ENCODE measurements around the gene FGFBP2.
"Not testable (repeated sequence)": the region's sequence is repeated elsewhere in the genome, so short reads cannot be mapped to it uniquely, and the experiment has no call there.

FGFBP2 gene

DNA sequence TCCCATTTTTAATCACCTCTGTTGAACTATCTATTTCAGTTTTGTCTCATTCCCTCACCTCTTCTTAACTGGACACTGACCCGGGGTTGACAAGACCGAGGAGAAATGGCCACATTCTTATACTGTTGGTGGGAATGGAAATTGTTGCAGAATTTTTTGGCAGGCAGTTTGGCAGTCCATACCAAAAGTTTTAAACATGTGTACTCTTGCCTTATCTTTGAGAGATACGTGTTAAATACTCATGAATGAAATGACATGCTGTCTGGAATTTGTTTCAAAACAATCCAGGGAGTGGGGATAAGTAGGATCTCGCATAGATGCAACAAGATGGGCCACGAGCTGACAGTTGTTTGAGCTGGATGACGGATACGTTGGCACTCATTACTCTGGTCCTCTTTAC, 36.5 kb downstream of the FGFBP2 start:
- no peak for DNase-seq

DNA sequence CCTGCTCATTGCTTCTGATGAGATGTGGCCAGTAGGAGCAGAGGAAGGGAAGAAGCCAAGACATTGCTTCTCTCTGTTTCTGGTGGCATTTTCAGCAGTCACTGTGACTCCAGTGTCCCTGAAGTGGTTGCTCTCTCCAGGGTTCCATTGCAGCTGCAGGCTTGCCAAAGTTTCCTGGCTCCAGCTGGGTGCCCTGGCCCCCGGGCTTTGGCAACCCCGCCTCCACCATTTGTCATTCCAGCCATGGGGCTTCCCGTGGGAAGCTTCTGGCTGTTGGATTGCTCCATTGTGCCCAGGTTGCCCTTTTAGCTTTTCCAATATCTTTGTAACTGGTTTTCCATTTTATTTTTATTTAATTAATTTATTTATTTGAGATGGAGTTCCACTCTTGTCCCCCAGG, 37.1 kb downstream of the FGFBP2 start:
- DNase-seq = no peak

DNA sequence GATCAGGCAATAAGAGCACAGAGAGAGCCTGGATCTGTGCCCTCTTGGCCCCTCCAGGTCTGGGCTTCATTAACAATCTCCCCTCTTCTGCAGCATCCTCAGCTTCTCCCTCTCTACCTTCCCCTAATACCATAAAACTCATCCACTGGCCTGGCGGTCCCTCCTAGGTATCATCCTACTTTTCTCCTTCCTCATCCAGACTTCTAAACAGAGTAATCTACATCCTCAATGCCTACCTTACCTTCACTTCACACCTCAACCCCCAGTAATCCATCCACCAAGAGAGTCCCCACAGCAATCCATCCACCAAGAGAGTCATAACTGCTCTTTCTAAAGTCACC, 41.4 kb downstream of the FGFBP2 start:
- no peak for DNase-seq

GRCh38 chr4:15920723-15921591, 42.0 kb downstream of the FGFBP2 start:
- DNase-seq = no peak

DNA sequence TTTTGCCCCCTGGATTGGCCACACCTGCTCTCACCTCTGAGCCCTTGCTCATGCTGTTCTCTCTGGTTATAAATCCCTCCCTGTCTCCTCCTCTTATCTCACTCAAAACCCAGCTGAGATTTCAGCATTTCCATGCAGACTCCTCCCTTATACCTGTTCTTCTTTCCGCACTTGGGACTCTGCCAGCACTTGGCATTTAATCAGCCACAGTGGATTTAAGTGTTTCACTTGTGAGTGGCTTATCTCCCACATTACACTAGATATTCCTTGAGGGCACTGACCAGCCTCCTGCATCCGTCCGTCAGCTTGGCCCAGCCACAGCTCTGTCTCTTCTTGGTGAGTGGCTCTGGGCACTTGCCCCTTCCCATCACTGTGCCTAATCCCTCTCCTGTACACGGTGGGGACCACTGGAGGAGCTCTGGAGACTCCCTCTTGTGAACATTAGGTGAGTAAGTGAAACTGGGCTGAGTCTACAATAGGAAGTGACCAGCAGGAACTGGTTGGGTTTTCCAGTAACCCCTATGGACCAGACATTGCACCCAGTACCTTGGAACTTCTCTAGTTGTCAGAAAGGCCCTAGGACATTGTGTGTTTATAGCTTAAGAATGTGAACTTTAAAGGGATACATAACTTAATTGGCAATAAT, 44.4 kb downstream of the FGFBP2 start:
- no peak for DNase-seq

GRCh38 chr4:15917297-15917696, 45.7 kb downstream of the FGFBP2 start:
- no peak for DNase-seq

DNA sequence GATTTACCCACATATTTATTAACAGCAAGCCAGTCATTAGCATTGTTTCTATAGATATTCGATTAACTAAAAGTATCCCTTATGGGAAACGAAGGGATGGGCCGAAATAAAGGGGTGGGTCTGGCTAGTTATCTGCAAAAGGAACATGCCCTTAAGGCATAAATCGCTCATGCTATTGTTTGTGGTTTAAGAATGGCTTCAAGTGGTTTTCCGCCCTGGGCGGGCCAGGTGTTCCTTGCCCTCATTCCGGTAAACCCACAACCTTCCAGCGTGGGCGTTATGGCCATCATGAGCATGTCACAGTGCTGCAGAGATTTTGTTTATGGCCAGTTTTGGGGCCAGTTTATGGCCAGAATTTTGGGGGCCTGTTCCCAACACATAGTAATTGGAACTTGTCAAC, 46.6 kb downstream of the FGFBP2 start:
- DNase-seq = not testable (repeated sequence)

GRCh38 chr4:15914736-15915135, 48.2 kb downstream of the FGFBP2 start:
- no peak for DNase-seq

DNA sequence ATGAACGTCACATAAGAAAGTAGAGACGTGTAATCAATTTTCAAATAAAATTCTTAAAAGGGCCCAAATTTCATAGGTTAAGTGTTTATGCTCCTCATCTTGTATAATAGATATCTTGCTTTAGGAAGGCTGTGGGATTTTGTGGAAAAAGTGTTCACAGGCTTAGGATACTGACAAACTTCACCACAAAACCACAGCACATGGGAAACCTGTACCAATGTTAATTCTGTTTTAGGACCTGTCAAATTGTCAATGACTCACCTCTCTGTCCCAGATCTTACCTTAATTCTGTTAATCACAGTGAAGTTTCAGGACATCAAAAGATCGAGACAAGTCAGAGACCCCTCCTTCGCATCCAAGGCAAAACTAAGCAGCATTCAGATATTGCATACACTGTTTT, 48.7 kb downstream of the FGFBP2 start:
- DNase-seq = no peak

GRCh38 chr4:15913631-15913970, 49.4 kb downstream of the FGFBP2 start:
- no peak for DNase-seq

DNA sequence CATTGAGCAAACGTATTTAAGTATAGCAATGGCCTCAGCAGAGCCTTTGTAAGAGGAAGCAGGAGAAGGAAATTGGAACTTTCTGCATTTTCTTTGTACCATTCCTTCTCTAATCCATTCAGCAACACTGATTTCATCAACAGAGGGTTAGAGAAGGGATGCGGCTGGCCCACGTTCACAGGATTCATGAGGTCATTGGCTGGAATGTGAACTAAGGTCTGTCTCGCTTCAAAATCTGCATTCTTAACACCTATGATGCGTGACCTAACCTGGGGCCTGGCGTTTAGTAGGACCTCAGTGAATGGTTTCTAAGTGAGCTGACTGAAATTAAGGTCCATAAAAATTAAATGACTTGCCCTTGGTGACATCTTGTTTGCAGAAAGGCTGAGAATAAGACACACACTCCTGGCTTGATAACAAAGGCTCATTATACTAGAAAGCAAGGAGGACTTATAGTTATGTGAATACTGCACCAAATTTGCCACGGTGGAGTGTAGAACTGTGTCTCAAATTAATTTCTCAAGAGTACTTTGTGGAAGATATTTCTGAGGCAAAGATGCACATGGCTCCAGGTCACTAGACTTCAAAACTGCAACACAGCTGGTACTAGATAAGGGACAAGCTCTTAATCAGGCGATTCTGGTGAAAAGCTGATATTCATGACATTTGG, 49.9 kb downstream of the FGFBP2 start:
- DNase-seq = no peak

- DNase-seq = no peak
Observed at GRCh38 chr4:15912236-15912635, 50.7 kb downstream of the FGFBP2 start.

Measured in activated CD8-positive, alpha-beta memory T cell treated with anti-CD3 and anti-CD28 coated beads, Interleukin-2, amount 50 U/mL, for 4 hours (primary cell).